H9 (cell line): ENCODE data around the gene MRPL45. TPM values are rescaled to one million over a fixed set of nuclear protein-coding genes. Genes with fewer than 3 reads are reported as not detected.
A peak's percentile ranks its signal among the peaks of the same experiment; 100 is the strongest.

ENCODE experiments used
- DNase-seq: peaks from one replicate; pipeline ENCODE4 v3.0.0-alpha.2; 2017
- H2AFZ ChIP-seq: one replicate; pipeline ENCODE4 v1.6.1; 2013; ENCODE audit warnings: mild to moderate bottlenecking, low read length, control low read depth, moderate library complexity
- H2AK5ac ChIP-seq: 2 replicates; pipeline ENCODE4 v1.6.1; 2013; ENCODE audit warnings: low read length, control low read depth, mixed read lengths; ENCODE audit not compliant: insufficient read length
- H2BK120ac ChIP-seq: one replicate; pipeline ENCODE4 v1.6.1; 2013; ENCODE audit warnings: low read depth, mild to moderate bottlenecking, low read length, control low read depth, inconsistent platforms; ENCODE audit not compliant: poor library complexity, severe bottlenecking
- H2BK12ac ChIP-seq: 2 replicates; pipeline ENCODE4 v1.6.1; 2013; ENCODE audit warnings: low read length, control low read depth, mixed read lengths, low read depth; ENCODE audit not compliant: insufficient read length
- H2BK15ac ChIP-seq: 2 replicates; pipeline ENCODE4 v1.6.1; 2013; ENCODE audit warnings: low read depth, low read length, control low read depth
- H2BK20ac ChIP-seq: one replicate; pipeline ENCODE4 v1.6.1; 2013; ENCODE audit warnings: low read depth, mild to moderate bottlenecking, low read length, control low read depth, inconsistent platforms; ENCODE audit not compliant: poor library complexity, severe bottlenecking
- H2BK5ac ChIP-seq: 2 replicates; pipeline ENCODE4 v1.6.1; 2013; ENCODE audit warnings: low read length, control low read depth, mixed read lengths; ENCODE audit not compliant: insufficient read length
- H3K14ac ChIP-seq: 2 replicates; pipeline ENCODE4 v1.6.1; 2013; ENCODE audit warnings: low read length, control low read depth; ENCODE audit not compliant: insufficient read depth
- H3K18ac ChIP-seq: 2 replicates; pipeline ENCODE4 v1.6.1; 2013; ENCODE audit warnings: low read depth, mild to moderate bottlenecking, mixed read lengths, low read length, control low read depth; ENCODE audit not compliant: insufficient read length
- H3K23ac ChIP-seq: 2 replicates; pipeline ENCODE4 v1.6.1; 2013; ENCODE audit warnings: low read length, control low read depth, mixed read lengths, low read depth; ENCODE audit not compliant: insufficient read length
- H3K23me2 ChIP-seq: 2 replicates; pipeline ENCODE4 v1.6.1; 2013; ENCODE audit warnings: low read depth, mild to moderate bottlenecking, mixed read lengths, low read length, control low read depth; ENCODE audit not compliant: insufficient read length, poor library complexity, severe bottlenecking
- H3K27ac ChIP-seq: 2 replicates; pipeline ENCODE4 v1.5.1; 2013; ENCODE audit warnings: low read length, control low read depth, mixed read lengths, low read depth; ENCODE audit not compliant: insufficient read length
- H3K27me3 ChIP-seq: 2 replicates; pipeline ENCODE4 v1.6.1; 2013; ENCODE audit warnings: low read length, control low read depth, inconsistent platforms; ENCODE audit not compliant: insufficient read depth
- H3K4ac ChIP-seq: 2 replicates; pipeline ENCODE4 v1.6.1; 2013; ENCODE audit warnings: low read depth, mild to moderate bottlenecking, control low read depth, inconsistent platforms, low read length, moderate library complexity
- H3K4me1 ChIP-seq: 2 replicates; pipeline ENCODE4 v1.6.1; 2013; ENCODE audit warnings: low read length, control low read depth, inconsistent platforms; ENCODE audit not compliant: insufficient read depth
- H3K4me2 ChIP-seq: 2 replicates; pipeline ENCODE4 v1.6.1; 2013; ENCODE audit warnings: low read length, control low read depth, mixed read lengths; ENCODE audit not compliant: insufficient read length, insufficient read depth
- H3K56ac ChIP-seq: 2 replicates; pipeline ENCODE4 v1.6.1; 2013; ENCODE audit warnings: low read depth, mild to moderate bottlenecking, mixed read lengths, low read length, control low read depth; ENCODE audit not compliant: insufficient read length
- H3K79me1 ChIP-seq: 2 replicates; pipeline ENCODE4 v1.6.1; 2013; ENCODE audit warnings: low read depth, mild to moderate bottlenecking, moderate library complexity, low read length, control low read depth, inconsistent platforms; ENCODE audit not compliant: insufficient read depth, poor library complexity, severe bottlenecking
- H3K79me2 ChIP-seq: 2 replicates; pipeline ENCODE4 v1.6.1; 2013; ENCODE audit warnings: low read length, control low read depth, inconsistent platforms; ENCODE audit not compliant: insufficient read depth
- H3K9ac ChIP-seq: 2 replicates; pipeline ENCODE4 v1.6.1; 2013; ENCODE audit warnings: low read length, control low read depth, mixed read lengths; ENCODE audit not compliant: insufficient read length; ENCODE audit errors: extremely low read depth
- H3K9me3 ChIP-seq: one replicate; pipeline ENCODE4 v1.6.1; 2013; ENCODE audit warnings: low read depth, low read length, inconsistent platforms; ENCODE audit not compliant: control insufficient read depth
- H3T11ph ChIP-seq: one replicate; pipeline ENCODE4 v1.6.1; 2013; ENCODE audit warnings: mild to moderate bottlenecking, low read length, control low read depth, inconsistent platforms
- H4K20me1 ChIP-seq: one replicate; pipeline ENCODE4 v1.6.1; 2013; ENCODE audit not compliant: control insufficient read depth, insufficient read length, insufficient read depth
- H4K5ac ChIP-seq: 2 replicates; pipeline ENCODE4 v1.6.1; 2013; ENCODE audit warnings: low read depth, mild to moderate bottlenecking, mixed read lengths, low read length, control low read depth; ENCODE audit not compliant: insufficient read length
- H4K8ac ChIP-seq: replicated peaks from 2 replicates; pipeline ENCODE4 v1.6.1; 2013; ENCODE audit warnings: low read length, control low read depth, mixed read lengths, low read depth; ENCODE audit not compliant: insufficient read length
- H4K91ac ChIP-seq: 2 replicates; pipeline ENCODE4 v1.6.1; 2013; ENCODE audit warnings: low read depth, mild to moderate bottlenecking, moderate library complexity, mixed read lengths, low read length, control low read depth; ENCODE audit not compliant: insufficient read length
- H3K27ac Mint-ChIP-seq, 3 experiments: 2 replicates in 2 of 3; 3 replicates in 1 of 3; pipeline ENCODE4 v1.8.0; 2020 to 2021; ENCODE audit warnings: mixed read lengths in 3 of 3, mild to moderate bottlenecking in 1 of 3, moderate library complexity in 1 of 3
- H3K27me3 Mint-ChIP-seq: 2 replicates; pipeline ENCODE4 v1.8.0; 2021; ENCODE audit warnings: low read depth, mild to moderate bottlenecking, moderate library complexity, mixed read lengths
- H3K36me3 Mint-ChIP-seq, 3 experiments: 2 replicates in 2 of 3; 3 replicates in 1 of 3; pipeline ENCODE4 v1.8.0; 2020 to 2021; ENCODE audit warnings: low read depth in 3 of 3, mixed read lengths in 3 of 3; ENCODE audit not compliant: insufficient read depth in 1 of 3
- H3K4me1 Mint-ChIP-seq, 2 experiments: 2 replicates each; pipeline ENCODE4 v1.8.0; 2020; ENCODE audit warnings: mixed read lengths in 2 of 2
- H3K4me3 Mint-ChIP-seq, 2 experiments: 2 replicates in 1 of 2; 3 replicates in 1 of 2; pipeline ENCODE4 v1.8.0; 2020 to 2021; ENCODE audit warnings: mild to moderate bottlenecking in 2 of 2, mixed read lengths in 2 of 2, moderate library complexity in 1 of 2
- H3K9me3 Mint-ChIP-seq, 2 experiments: 2 replicates in 1 of 2; 3 replicates in 1 of 2; pipeline ENCODE4 v1.8.0; 2020; ENCODE audit warnings: mild to moderate bottlenecking in 2 of 2, mixed read lengths in 2 of 2, moderate library complexity in 1 of 2
- CTCF ChIP-seq: fragments of 200-600 bp; sonication (generic); conservative IDR thresholded peaks from 3 replicates; pipeline ENCODE4 v1.8.0; 2021; ENCODE audit warnings: antibody characterized with exemption, mild to moderate bottlenecking
- WGBS: extraction: QIAGEN DNeasy Blood & Tissue Kit; methylation state at CpG from one replicate; pipeline ENCODE4 v1.1.7; 2013; ENCODE audit warnings: missing lambda C conversion rate, low lambda C conversion rate, mixed read lengths; ENCODE audit not compliant: insufficient read length; ENCODE audit errors: extremely low coverage; 5-methylcytosine and 5-hydroxymethylcytosine counted together
- total RNA-seq: library from RNA; stranded (reverse); gene quantifications from 2 replicates; pipeline ENCODE4 v1.2.1, GENCODE V29; 2021

The MRPL45 gene
- total RNA-seq, 1 experiment from 2014 or later: 59.9 TPM

- no peak overlapping the region for H3K56ac ChIP-seq
- no peak overlapping the region for H2AFZ ChIP-seq
- Mint-ChIP-seq H3K4me3 (no peak overlapping the region), H3K27me3 (no peaks in the 10 kb centered on the region; the same call in 1 of the 2 replicates), H3K9me3 (no peaks in the 10 kb centered on the region), H3K4me1 (peaks cover 35 to 41% of the 10 kb centered on the region in 2 experiments), H3K27ac (peak overlapping the region in 2 of 3 experiments; percentile 25 to 53; a peak in 2 of 7 replicates), H3K36me3 (no peaks in the 10 kb centered on the region)
- H2BK20ac ChIP-seq: no peak overlapping the region
- no peak overlapping the region for H2AK5ac ChIP-seq
- WGBS: no CpG with 5 or more reads among the region's 7 CpGs
- no peak overlapping the region for H3K9ac ChIP-seq
- H3K79me2 ChIP-seq: no peaks in the 10 kb centered on the region
- H4K20me1 ChIP-seq: no peaks in the 10 kb centered on the region
- no peak overlapping the region for H3T11ph ChIP-seq
- no peak for TF ChIP-seq CTCF
- no peak overlapping the region for H4K91ac ChIP-seq
- no peaks in the 10 kb centered on the region for H3K79me1 ChIP-seq
- no peak overlapping the region for H3K18ac ChIP-seq
- H3K27me3 ChIP-seq: no peaks in the 10 kb centered on the region
- H3K4me1 ChIP-seq: peaks cover under 1% of the 10 kb centered on the region; the same call in 1 of the 2 replicates
- no peak overlapping the region for H2BK120ac ChIP-seq
- no peak overlapping the region for H3K14ac ChIP-seq
- no peak overlapping the region for H4K8ac ChIP-seq
- DNase-seq: no peak
- no peak overlapping the region for H3K27ac ChIP-seq
- H2BK15ac ChIP-seq: no peak overlapping the region
- no peak overlapping the region for H3K4ac ChIP-seq
- no peak overlapping the region for H4K5ac ChIP-seq
- no peak overlapping the region for H3K23ac ChIP-seq
- H3K9me3 ChIP-seq: no peaks in the 10 kb centered on the region
- no peaks in the 10 kb centered on the region for H3K23me2 ChIP-seq
- H2BK12ac ChIP-seq: no peak overlapping the region
- H2BK5ac ChIP-seq: no peak overlapping the region
- no peak overlapping the region for H3K4me2 ChIP-seq
These were observed 32.3 kb downstream of the MRPL45 start for GRCh38 chr17:38329284-38329683.
